ENCODE results near the gene GRAMD1A. TPM values are rescaled to one million over a fixed set of nuclear protein-coding genes. Genes with fewer than 3 reads are reported as not detected.
"Not testable (repeated sequence)": the region's sequence is repeated elsewhere in the genome, so short reads cannot be mapped to it uniquely, and the experiment has no call there.

The GRAMD1A gene
- total RNA-seq, 4 donors from 2014 or later = 6.0 to 135 (median 61.6) TPM

GRCh38 chr19:35006999-35007365 is 6.9 kb downstream of the GRAMD1A start:
- Histone ChIP-seq H3K36me3 (peaks cover 0 to 19% (median 0%) of the 10 kb centered on the region in 3 donors), H3K9me3 (no peaks in the 10 kb centered on the region), H3K4me3 (no peak overlapping the region), H3K27ac (peak overlapping the region in 2 of 4 donors; percentile 36 to 68), H3K27me3 (no peaks in the 10 kb centered on the region), H3K4me1 (peaks cover 0 to 66% (median 11%) of the 10 kb centered on the region in 4 donors)
- TF ChIP-seq CTCF (IDR thresholded peaks at IDR 0.05) (no peak), POLR2A (IDR thresholded peaks at IDR 0.05) (no peak)
- no peak for DNase-seq

GRCh38 chr19:35007427-35007826 is 7.3 kb downstream of the GRAMD1A start:
- DNase-seq, H3K4me3 ChIP-seq, H3K9me3 ChIP-seq, H3K27me3 ChIP-seq: not testable (repeated sequence)
- Histone ChIP-seq H3K4me1 (peaks cover under 1 to 66% (median 9%) of the 10 kb centered on the region in 4 donors), H3K36me3 (peaks cover 0 to 19% (median 0%) of the 10 kb centered on the region in 3 donors), H3K27ac (peak overlapping the region in 1 of 4 donors; percentile 36)

- TF ChIP-seq CTCF (IDR thresholded peaks at IDR 0.05) (no peak), POLR2A (IDR thresholded peaks at IDR 0.05) (no peak)
- DNase-seq = no peak
- Histone ChIP-seq H3K4me3 (no peak overlapping the region), H3K9me3 (no peaks in the 10 kb centered on the region), H3K36me3 (peaks cover 0 to 20% (median 0%) of the 10 kb centered on the region in 3 donors), H3K4me1 (peaks cover 4 to 67% (median 13%) of the 10 kb centered on the region in 4 donors), H3K27ac (peak overlapping the region in 2 of 4 donors; percentile 3 to 22), H3K27me3 (no peaks in the 10 kb centered on the region)
Measured at GRCh38 chr19:35008891-35009341, 8.8 kb downstream of the GRAMD1A start.

GRCh38 chr19:35009424-35010415 is 9.6 kb downstream of the GRAMD1A start:
- Histone ChIP-seq H3K9me3 (no peaks in the 10 kb centered on the region), H3K27ac (peak overlapping the region in 2 of 4 donors; percentile 3 to 22), H3K36me3 (peaks cover 0 to 27% (median 0%) of the 10 kb centered on the region in 3 donors), H3K27me3 (no peaks in the 10 kb centered on the region), H3K4me3 (no peak overlapping the region), H3K4me1 (peaks cover 0 to 63% (median 17%) of the 10 kb centered on the region in 4 donors)
- TF ChIP-seq POLR2A (IDR thresholded peaks at IDR 0.05) (no peak), CTCF (IDR thresholded peaks at IDR 0.05) (no peak)
- no peak for DNase-seq

GRCh38 chr19:35011091-35011689 is 11.1 kb downstream of the GRAMD1A start:
- Histone ChIP-seq H3K4me1 (peaks cover 0 to 48% (median 17%) of the 10 kb centered on the region in 4 donors), H3K4me3 (no peak overlapping the region), H3K9me3 (no peaks in the 10 kb centered on the region), H3K36me3 (peaks cover 0 to 37% (median 0%) of the 10 kb centered on the region in 3 donors), H3K27me3 (no peaks in the 10 kb centered on the region), H3K27ac (peak overlapping the region in 3 of 4 donors; percentile 9 to 55 (median 22))
- peak in 2 of 3 donors; percentile 37 to 62 for DNase-seq
- TF ChIP-seq POLR2A (IDR thresholded peaks at IDR 0.05) = no peak
- TF ChIP-seq CTCF (IDR thresholded peaks at IDR 0.05) = no peak

All from Peyer's patch (tissue), 4 donors.